OCI-LY3 (cell line): ENCODE data around the gene ALKBH3.

Experiments used
- H2AFZ ChIP-seq: fragments of 200-600, 300-600 bp; shearing (Covaris generic); 2 replicates; pipeline ENCODE4 v1.6.0; 2014; ENCODE audit warnings: antibody characterized with exemption, low read depth, low read length
- H3K27ac ChIP-seq: fragments of 200-600, 300-600 bp; sonication (generic); 2 replicates; pipeline ENCODE4 v1.5.1; 2014; ENCODE audit warnings: mild to moderate bottlenecking, low read length, moderate library complexity, mixed read lengths
- H3K27me3 ChIP-seq: fragments of 200-600, 300-600 bp; sonication (generic); 2 replicates; pipeline ENCODE4 v1.6.1; 2014; ENCODE audit warnings: low read depth, low read length, mixed read lengths
- H3K36me3 ChIP-seq: fragments of 200-600, 300-600 bp; sonication (generic); replicated peaks from 2 replicates; pipeline ENCODE3; 2014; ENCODE audit warnings: low read depth, low read length, mixed read lengths
- H3K4me1 ChIP-seq: fragments of 300-600, 200-600 bp; sonication (generic); 2 replicates; pipeline ENCODE4 v1.6.1; 2014; ENCODE audit warnings: low read length, mixed read lengths
- H3K4me2 ChIP-seq: fragments of 200-600, 300-600 bp; sonication (generic); 2 replicates; pipeline ENCODE4 v1.6.1; 2014; ENCODE audit warnings: low read length, mixed read lengths
- H3K4me3 ChIP-seq: fragments of 300-600, 200-600 bp; sonication (generic); 2 replicates; pipeline ENCODE4 v1.5.1; 2014; ENCODE audit warnings: antibody characterized with exemption, mild to moderate bottlenecking, low read length, moderate library complexity
- H3K79me2 ChIP-seq: fragments of 300-600, 200-600 bp; shearing (Covaris generic); 2 replicates; pipeline ENCODE4 v1.6.1; 2014; ENCODE audit warnings: mild to moderate bottlenecking, low read length, mixed read lengths
- H3K9ac ChIP-seq: fragments of 300-600, 200-600 bp; shearing (Covaris generic); 2 replicates; pipeline ENCODE4 v1.6.0; 2014; ENCODE audit warnings: mild to moderate bottlenecking, low read length, moderate library complexity
- H3K9me3 ChIP-seq: fragments of 200-600, 300-600 bp; shearing (Covaris generic); 2 replicates; pipeline ENCODE4 v1.6.1; 2014; ENCODE audit warnings: low read length, mixed read lengths; ENCODE audit not compliant: insufficient read depth
- H4K20me1 ChIP-seq: fragments of 200-600, 300-600 bp; sonication (generic); 2 replicates; pipeline ENCODE4 v1.6.1; 2016; ENCODE audit warnings: low read length, mixed read lengths; ENCODE audit not compliant: insufficient read depth
- CTCF ChIP-seq: fragments of 200-600, 300-600 bp; sonication (generic); IDR thresholded peaks from 2 replicates; pipeline ENCODE4 v1.5.1; 2014; ENCODE audit warnings: antibody characterized with exemption, low read length, low read depth
- EZH2phosphoT487 ChIP-seq: fragments of 200-600 bp; shearing (Covaris generic); IDR thresholded peaks from 2 replicates; pipeline ENCODE4 v1.6.1; 2018; ENCODE audit warnings: antibody characterized with exemption, mixed run types, low read depth

The ALKBH3 gene

GRCh38 chr11:43947815-43948214 lies 67.2 kb downstream of the ALKBH3 start:
- H3K9ac ChIP-seq: no peak overlapping the region
- peaks cover 17% of the 10 kb centered on the region for H3K36me3 ChIP-seq
- no peak overlapping the region for H3K4me3 ChIP-seq
- no peak overlapping the region for H2AFZ ChIP-seq
- H3K9me3 ChIP-seq: no peaks in the 10 kb centered on the region
- TF ChIP-seq CTCF (no peak), EZH2phosphoT487 (no peak)
- peak overlapping the region; percentile 20; the same call in 1 of the 2 replicates for H3K27ac ChIP-seq
- H3K4me2 ChIP-seq: no peak overlapping the region
- H4K20me1 ChIP-seq: no peaks in the 10 kb centered on the region
- peaks cover 18% of the 10 kb centered on the region for H3K79me2 ChIP-seq
- H3K27me3 ChIP-seq: no peaks in the 10 kb centered on the region
- H3K4me1 ChIP-seq: peaks cover 14% of the 10 kb centered on the region

GRCh38 chr11:43948341-43949225 lies 68.0 kb downstream of the ALKBH3 start:
- Histone ChIP-seq H3K9ac (no peak overlapping the region), H3K4me2 (no peak overlapping the region), H4K20me1 (no peaks in the 10 kb centered on the region), H3K79me2 (peaks cover 11% of the 10 kb centered on the region), H3K9me3 (no peaks in the 10 kb centered on the region), H3K27ac (peak overlapping the region; percentile 20; the same call in 1 of the 2 replicates), H3K4me3 (no peak overlapping the region), H3K36me3 (peaks cover 10% of the 10 kb centered on the region), H3K4me1 (peaks cover 14% of the 10 kb centered on the region), H2AFZ (no peak overlapping the region), H3K27me3 (no peaks in the 10 kb centered on the region)
- TF ChIP-seq EZH2phosphoT487 (no peak), CTCF (no peak)

- Histone ChIP-seq H3K9ac (no peak overlapping the region), H2AFZ (no peak overlapping the region), H3K27ac (no peak overlapping the region), H3K4me2 (no peak overlapping the region), H4K20me1 (no peaks in the 10 kb centered on the region), H3K9me3 (no peaks in the 10 kb centered on the region), H3K4me1 (peaks cover 3% of the 10 kb centered on the region), H3K36me3 (no peaks in the 10 kb centered on the region), H3K4me3 (no peak overlapping the region), H3K79me2 (no peaks in the 10 kb centered on the region), H3K27me3 (no peaks in the 10 kb centered on the region)
- TF ChIP-seq CTCF (no peak), EZH2phosphoT487 (no peak)
Observed at GRCh38 chr11:43950311-43950855, 69.8 kb downstream of the ALKBH3 start.

GRCh38 chr11:43951231-43951630 lies 70.6 kb downstream of the ALKBH3 start:
- H3K36me3 ChIP-seq: no peaks in the 10 kb centered on the region
- H3K4me2 ChIP-seq: no peak overlapping the region
- no peak overlapping the region for H2AFZ ChIP-seq
- H3K9me3 ChIP-seq: no peaks in the 10 kb centered on the region
- no peak overlapping the region for H3K9ac ChIP-seq
- H3K79me2 ChIP-seq: no peaks in the 10 kb centered on the region
- no peak for TF ChIP-seq CTCF
- TF ChIP-seq EZH2phosphoT487: no peak
- H3K27me3 ChIP-seq: no peaks in the 10 kb centered on the region
- no peak overlapping the region for H3K27ac ChIP-seq
- no peaks in the 10 kb centered on the region for H4K20me1 ChIP-seq
- no peak overlapping the region for H3K4me3 ChIP-seq
- peaks cover 11% of the 10 kb centered on the region for H3K4me1 ChIP-seq
